NCI-H69 (cell line): ENCODE measurements around the gene FAM187B.
"Not testable (repeated sequence)": the region's sequence is repeated elsewhere in the genome, so short reads cannot be mapped to it uniquely, and the experiment has no call there.

Experiments used
- DNase-seq: peaks from one replicate; lab custom pipeline; 2025; lab: John Stamatoyannopoulos, UW

Gene FAM187B

DNA sequence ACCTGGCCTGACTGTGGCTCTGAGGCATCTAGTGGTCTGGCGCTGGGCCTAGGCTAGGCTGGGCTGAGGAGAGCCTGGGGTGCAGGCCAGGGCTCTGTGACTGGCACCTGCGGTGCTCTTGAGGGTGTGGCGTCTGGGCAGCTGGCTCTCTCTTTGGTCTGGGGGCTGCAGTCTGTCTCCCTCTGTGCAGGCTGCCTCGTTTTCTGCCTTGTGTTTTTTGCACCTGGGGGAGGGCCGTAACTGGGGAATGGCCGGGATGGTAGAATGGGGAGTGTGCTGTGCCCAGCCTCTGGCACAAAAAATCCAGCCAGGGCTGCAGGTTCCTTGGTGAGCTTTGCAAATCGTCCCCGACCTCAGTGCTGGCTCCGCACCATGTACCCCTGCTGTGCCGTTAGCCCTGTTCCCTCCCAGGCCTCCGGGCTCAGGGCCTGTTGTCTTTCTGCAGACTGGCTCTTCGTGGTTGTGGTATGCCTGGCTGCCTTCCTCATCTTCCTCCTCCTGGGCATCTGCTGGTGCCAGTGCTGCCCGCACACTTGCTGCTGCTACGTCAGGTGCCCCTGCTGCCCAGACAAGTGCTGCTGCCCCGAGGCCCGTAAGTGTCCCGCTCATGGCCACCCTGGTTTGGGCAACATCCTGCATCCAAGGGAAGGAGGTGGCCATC is 33.7 kb upstream of the FAM187B start:
- no peak for DNase-seq

DNA sequence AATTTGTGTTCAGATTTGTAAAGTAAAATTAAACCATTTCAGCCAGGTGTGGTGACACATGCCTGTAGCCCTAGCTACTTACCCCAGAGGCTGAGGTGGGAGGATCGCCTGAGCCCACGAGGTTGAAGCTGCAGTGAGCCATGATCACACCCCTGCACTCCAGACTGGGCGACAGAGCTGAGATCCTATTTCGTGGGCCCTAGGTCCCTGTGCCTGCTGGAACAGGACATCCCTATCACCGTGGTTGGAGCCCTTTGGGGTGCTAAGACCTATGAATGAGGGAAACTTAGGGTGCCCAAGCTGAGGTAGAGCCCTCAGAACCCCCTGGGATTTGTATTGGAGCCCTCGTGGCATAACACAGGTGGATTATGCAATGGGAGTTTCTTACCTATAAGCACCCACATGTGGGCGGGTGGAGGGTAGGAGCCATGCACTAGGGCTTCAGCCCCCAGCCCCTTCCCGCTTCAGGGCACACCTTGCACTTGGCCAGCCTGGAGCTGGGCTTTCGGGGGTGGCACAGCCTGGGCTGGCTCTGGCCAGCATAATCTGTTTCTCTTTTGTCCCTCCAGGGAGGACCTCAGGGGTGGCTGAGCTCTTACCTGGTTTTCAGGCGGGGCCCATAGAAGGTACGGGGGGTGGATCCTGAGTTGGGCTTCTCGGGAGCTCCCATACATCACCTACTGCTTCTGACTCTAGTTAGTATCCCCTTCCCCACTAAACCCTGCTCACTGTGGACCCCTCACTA is 33.0 kb upstream of the FAM187B start:
- no peak for DNase-seq

DNA sequence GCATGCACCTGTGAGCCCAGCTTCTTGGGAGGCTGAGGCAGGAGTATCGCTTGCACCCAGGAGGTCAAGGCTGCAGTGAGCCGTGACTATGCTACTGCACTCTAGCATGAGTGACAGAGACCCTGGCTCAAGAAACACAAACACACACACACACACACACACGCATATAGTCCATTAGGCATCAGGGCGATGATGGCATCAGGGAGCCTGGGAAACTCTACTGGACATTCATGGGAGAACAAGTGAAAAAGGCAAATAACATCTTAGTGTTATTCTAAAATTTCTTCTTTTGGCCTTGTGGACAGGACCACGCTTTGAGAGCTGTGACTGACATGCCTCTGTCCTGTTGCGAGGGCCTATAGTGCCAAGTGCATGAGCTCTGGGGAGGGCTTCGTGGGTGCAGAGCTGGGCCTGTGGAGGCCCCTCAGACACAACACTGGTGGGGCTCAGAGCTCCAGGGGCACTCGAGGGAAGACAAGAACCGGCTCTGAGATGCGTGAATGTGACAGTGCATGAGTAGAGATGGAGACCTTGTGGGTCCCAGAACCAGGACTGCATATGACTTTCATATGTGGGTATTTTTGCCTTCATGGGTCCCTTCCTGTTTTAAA is 32.3 kb upstream of the FAM187B start:
- DNase-seq: no peak

DNA sequence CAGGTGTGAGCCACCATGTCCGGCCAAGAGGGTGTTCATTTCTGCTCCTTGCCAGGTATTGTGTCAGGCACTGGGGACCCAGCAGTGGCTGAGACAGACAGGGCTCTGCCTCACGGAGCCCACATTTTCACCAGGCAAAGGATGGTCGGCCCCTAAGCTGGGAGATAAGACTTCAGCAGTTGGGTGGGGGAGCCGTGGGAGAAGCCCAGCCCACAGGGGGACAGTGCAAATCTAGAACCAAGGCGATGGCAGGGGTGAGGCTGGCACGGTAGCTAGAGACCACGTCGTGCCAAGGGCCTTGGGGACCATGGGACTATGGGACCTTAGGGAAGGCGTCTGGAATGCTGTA is 28.5 kb upstream of the FAM187B start:
- no peak for DNase-seq

DNA sequence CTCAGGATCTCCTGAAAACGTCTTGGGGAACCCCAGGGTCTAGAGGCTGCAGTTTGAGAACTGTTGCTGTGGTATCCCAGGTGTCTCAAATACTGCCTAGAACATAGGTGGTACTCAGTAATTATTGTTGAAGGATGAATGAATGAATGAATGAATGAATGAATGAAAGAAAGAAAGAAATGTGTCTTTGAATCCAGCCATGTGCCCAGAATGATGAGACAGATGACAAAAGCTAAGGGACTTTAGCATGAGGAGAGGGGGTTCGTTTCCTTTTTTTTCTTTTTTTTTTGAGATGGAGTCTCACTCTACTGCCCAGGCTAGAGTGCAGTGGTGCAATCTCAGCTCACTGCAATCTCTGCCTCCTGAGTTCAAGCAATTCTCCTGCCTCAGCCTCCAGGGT is 28.0 kb upstream of the FAM187B start:
- no peak for DNase-seq

DNA sequence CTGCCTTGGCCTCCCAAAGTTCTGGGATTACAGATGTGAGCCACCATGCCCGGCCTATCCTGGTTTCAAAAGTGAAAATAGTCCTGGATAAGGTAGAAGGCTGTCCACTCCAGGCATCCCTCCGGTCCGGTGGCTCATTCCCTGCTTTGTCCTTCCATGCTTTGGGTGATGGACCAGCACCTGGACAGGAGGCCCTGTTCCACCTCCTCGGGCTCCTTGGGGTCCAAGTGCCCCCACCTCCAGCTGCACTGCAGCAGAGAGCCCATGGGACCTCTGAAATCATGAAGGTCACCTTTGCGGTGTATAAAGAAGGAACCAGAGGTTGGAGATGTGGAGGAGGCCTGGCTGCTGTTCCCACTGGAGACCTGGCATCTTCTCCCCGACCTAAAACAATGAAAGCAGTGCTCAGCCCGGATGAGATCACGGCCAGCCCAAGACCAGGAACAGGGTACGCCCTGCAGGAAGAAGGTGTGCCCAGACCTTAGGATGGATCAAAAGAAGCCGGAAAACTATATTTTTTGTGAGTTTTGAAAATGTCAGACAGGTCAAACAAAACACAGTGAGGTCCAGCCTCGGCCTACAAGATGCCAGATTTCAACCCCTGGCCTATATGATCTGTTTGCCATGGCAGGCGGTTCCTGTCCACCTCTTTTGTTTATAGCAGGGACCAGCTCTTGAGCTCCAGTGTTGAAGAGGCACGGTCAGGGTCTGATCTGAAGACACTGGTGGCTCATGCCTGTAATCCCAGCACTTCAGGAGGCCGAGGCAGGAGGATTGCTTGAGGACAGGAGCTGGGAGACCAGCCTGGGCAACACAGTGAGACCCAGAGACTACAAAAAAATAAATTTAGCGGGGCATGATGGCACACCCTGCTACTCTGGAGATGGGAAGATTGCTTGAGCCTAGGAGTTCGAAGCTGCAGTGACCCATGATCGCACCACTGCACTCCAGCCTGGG is 26.1 kb upstream of the FAM187B start:
- no peak for DNase-seq

DNA sequence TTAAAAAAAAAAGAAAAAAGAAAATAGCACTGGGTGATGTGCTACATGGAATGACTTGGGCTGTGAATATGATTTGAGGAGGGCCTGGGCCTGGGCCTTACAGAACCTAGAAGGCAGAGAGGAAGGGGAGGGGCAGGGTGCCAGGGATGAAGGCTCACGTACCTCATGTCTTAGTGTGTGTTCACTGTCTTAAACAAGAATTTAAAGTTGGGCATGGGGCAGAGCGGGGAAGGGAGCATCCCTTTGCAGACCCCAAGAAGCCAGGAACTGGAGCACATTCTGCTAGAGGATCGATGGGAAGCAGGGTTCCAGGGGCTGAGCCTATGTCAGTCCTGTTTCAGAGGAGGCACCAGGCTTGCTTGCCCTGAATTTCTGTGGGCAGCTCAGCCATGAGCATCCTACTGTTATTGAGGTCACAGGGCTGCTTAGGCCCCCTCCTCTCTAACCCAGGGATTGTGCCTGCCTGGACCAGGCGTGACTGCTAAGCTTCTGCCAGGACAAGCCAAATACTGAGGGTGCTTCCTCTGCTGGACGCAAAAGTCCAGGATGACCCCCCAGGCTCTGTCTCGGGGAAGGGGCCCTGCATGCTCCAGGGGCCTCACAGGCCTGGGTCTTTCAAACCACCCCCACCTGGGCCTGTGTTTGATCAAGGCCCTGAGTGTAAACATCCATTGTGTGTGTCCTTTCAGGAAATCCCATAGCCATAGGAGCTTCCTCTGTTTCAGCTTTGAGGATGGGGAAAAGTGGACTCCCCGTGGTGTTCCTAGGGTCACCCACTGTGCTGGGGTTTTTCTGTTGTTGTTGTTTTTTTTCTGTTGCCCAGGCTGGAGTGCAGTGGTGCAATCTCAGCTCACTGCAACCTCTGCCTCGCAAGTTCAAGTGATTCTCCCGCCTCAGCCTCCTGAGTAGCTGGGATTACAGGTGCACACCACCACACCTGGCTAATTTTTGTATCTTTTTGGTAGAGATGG is 25.1 kb upstream of the FAM187B start:
- DNase-seq: peak; percentile 70

DNA sequence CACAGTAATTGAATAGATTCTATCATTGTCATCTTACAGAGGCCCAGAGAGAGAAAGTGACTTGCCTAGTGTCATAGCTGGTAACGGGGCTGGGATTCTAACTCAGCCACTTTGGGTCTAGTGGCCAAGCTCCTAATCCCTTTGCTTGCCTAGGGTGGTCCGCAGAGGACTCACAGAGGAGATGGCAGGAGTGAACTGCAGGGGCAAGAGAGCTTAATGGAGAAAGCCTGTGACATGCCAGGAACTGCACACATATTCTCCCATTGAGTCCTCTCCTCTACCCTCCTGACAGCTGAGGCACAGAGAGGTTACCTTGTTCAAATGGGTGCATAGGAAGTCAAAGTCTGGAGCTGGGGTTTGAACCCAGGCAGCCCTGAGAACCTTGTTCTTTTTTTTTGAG is 22.9 kb upstream of the FAM187B start:
- no peak for DNase-seq

DNA sequence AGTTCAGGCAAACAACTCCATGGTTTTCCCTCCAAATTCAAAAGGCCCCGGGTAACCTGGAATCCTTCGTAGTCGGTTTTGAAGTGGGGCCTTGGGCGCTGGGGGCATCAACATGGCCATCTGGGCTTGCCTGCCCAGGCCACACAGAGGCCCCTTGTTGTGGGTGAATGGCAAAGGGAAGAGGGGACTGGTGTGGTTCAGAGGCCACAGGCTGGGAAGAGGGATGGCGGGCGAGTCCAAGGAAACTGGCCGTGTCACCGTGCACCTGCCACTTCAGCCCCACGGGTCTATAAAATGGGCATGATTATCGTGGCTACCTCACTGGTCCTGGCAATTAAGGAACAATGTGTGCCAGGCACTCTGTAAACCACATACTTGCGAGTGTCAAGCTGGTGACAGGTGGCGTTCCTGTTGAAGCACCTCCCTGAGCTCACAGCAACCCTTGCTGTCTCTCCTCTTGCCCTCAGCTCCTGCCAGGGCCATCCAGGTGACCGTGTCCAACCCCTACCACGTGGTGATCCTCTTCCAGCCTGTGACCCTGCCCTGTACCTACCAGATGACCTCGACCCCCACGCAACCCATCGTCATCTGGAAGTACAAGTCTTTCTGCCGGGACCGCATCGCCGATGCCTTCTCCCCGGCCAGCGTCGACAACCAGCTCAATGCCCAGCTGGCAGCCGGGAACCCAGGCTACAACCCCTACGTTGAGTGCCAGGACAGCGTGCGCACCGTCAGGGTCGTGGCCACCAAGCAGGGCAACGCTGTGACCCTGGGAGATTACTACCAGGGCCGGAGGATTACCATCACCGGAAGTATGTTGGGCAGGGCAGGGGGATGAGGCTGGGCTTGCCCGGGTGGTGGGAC is 21.5 kb upstream of the FAM187B start:
- DNase-seq: no peak

DNA sequence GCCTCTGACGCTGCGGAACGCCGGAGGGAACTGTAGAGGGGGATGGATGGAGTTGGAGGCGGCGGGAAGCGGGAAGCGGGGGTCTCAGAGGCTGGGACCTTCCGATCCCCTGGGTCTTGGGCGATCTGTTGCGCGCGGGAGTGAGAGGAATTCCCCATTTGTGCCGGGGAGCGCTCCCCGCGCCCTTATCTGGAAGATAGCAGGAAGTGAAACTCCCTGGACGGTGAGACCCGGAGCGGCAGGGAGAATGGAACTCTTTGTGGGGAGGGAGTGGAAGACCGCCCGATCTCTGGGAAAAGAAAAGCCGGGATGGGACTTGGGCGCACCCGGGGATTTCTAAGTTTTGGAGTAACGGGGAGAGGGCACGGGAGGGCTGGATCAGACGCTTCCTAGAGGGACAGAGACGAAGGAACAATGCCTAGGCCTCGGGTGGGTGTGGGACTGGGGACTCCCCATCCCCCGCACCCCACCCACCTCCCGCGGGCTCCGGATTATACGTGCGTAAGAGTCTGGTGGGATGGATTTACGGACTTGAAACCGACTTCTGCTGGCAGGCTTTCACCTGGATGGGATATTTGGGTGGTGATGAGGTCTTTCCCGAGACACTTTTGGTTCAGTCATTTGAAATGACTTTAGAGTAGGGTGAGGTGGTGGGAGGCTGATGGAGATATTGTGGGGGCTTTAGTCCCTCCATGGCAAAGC is 20.8 kb upstream of the FAM187B start:
- DNase-seq: peak; percentile 70

DNA sequence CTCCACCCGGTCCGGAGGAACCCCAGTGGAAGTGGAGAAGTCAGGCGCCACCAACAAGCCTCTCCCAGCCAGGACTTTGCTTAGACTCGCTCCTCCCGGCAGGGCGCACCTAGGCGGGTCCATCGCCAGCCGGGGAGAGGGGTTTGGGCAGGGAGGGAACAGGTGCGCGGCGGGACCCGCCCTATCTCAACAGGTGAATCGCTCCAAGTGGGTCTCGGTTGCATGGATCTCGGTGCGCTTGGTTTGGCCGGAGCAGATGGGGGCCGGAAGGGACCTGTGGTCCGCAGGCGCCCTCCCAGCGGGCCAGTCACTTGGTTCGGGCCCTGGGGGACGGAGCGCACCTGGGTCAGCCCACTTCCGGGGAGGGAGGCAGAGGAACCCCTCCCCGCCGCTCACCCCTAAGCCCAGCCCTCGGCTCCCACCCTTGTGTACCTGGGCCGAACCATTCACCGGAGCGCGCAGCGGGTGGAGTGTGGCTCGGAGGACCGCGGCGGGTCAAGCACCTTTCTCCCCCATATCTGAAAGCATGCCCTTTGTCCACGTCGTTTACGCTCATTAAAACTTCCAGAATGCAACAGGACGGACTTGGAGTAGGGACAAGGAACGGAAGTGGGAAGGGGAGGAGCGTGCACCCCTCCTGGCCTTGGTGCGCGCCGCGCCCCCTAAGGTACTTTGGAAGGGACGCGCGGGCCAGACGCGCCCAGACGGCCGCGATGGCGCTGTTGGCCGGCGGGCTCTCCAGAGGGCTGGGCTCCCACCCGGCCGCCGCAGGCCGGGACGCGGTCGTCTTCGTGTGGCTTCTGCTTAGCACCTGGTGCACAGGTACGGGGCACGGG is 20.0 kb upstream of the FAM187B start, which contains the start of gene LSR:
TSS of gene LSR (plus strand) at position 693 of the 836 bp plus-strand sequence. CDS start at position 714, 21 bp downstream.
- peak; percentile 99 for DNase-seq

DNA sequence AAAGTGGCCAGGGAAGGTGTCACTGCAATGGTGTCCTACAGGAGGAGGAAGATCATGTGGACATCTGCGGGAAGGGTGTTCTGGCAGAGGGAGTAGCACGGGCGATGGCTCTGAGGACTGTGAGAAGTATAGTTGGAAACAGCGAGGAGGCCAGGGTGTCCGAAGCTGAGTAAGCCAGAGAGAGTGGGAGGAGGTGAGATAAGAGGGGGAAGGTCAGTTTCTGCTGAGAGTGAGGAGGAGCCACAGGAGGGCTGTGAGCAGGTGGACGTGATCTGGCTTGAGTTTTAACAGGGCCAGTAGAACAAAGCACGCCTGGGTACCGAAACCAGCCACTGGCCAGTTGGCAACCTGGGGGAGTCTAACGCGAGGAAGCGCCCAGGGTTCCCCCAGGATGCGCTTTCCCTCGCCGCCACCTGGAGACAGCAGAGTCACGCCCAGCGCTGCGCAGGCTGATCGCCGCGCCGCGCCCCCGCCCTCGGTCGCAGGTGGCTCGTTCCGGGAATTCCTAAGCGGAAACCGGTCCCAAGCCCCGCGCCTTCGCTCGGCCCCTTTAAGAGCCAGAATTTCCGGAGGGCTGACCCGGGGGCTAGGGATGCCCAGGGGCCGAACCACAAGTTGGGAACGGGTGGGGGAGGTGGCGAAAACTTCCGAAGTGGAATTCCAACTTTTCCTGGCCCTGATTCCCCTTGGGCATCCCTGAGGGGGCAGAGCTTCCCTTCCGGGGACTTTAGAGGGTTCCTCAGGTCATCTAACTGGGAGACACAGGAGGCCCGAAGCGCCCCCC is 19.2 kb upstream of the FAM187B start:
- DNase-seq: peak; percentile 99

DNA sequence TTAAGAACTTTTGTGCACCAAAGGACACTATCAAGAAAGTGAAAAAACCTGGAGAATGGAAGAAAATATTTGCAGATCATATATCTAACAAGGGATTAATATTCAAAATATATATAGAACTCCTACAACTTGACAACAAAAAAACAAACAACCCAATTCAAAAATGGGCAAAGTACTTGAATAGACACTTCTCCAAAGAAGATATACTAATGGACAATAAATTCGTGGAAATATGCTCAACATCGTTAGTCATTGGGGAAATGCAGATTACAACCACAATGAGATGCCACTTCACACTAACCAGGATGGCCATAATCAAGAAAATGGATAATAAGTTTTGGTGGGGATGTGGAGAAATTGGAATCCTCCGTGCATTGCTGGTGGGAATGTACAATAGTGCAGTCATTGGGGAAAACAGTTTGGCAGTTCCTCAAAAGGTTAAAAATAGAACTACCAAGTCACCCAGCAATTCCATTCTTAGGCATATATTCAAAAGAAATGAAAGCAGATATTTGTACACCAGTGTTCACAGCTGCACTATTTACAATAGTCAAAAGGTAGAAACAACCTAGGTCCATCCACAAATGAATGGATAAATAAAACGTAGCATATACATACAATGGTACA is 18.0 kb upstream of the FAM187B start:
- DNase-seq: no peak

DNA sequence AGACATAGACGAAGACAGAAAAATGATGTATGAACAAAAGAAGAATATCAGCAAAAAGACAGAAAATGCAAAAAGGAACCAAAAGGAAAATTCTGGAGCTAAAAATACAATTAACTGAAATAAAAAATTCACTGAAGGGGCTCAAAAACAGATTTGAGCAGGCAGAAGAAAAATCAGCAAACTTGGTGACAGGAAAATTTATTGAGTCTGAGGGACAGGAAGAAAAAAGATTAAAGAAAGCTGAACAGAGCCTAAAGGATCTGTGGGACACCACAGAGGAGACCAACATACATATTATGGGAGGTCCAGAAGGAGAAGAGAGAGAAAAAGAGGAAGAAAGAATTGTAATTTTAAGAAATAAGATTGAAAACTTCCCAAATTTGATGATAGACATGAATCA is 12.9 kb upstream of the FAM187B start:
- no peak for DNase-seq

DNA sequence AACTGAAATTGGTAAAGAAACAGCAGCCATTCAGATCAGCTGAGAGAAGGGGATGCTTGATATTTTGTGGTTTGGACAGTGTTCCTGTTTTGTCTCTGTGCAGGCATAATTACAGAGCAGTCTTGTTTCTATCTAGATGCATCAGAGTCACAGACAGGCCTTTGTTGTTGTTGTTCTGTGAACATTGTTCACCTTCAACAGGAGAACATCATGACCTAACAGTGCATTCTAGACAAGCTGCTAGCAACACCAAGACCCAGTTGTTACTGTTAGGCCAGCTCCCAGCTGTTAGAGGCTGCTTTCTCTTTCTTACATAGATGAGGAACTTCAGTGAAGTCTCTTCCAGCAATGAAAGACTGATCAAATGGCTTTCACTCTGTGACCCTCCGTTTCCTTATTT is 11.8 kb upstream of the FAM187B start:
- DNase-seq: no peak

DNA sequence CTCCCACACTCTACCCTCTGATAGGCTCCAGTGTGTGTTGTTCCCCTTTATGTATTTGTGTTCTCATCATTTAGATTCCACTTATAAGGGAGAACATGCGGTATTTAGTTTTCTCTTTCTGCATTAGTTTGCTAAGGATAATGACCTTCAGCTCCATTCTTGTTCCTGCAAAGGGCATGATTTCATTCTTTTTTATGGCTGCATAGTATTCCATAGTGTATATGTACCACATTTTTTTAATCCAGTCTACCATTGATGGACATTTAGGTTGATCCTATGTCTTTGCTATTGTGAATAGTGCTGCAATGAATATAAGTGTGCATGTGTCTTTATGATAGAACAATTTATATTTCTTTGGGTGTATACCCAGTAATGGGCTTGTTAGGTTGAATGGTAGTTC is 11.1 kb upstream of the FAM187B start:
- not testable (repeated sequence) for DNase-seq
